ENCODE results near the gene ZNF552.
"Not testable (repeated sequence)": the region's sequence is repeated elsewhere in the genome, so short reads cannot be mapped to it uniquely, and the experiment has no call there.

- TF ChIP-seq, protein P1, sequence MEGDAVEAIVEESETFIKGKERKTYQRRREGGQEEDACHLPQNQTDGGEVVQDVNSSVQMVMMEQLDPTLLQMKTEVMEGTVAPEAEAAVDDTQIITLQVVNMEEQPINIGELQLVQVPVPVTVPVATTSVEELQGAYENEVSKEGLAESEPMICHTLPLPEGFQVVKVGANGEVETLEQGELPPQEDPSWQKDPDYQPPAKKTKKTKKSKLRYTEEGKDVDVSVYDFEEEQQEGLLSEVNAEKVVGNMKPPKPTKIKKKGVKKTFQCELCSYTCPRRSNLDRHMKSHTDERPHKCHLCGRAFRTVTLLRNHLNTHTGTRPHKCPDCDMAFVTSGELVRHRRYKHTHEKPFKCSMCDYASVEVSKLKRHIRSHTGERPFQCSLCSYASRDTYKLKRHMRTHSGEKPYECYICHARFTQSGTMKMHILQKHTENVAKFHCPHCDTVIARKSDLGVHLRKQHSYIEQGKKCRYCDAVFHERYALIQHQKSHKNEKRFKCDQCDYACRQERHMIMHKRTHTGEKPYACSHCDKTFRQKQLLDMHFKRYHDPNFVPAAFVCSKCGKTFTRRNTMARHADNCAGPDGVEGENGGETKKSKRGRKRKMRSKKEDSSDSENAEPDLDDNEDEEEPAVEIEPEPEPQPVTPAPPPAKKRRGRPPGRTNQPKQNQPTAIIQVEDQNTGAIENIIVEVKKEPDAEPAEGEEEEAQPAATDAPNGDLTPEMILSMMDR (conservative IDR thresholded peaks at IDR 0.05; ENCODE audit: low read depth, low read length): not testable (repeated sequence)
- TF ChIP-seq EZH2 (IDR thresholded peaks at IDR 0.05; ENCODE audit: low read length, unreplicated experiment): not testable (repeated sequence)
Observed at GRCh38 chr19:57796580-57796979, 18.1 kb downstream of the ZNF552 start.

Measured in PC-3 (cell line).